HepG2 (cell line): Measurements from ENCODE around the gene CLN6. TPM values are rescaled to one million over a fixed set of nuclear protein-coding genes. Genes with fewer than 3 reads are reported as not detected.

Source experiments
- DZIP1 ChIP-seq: sonication (generic); formaldehyde crosslinking; IDR thresholded peaks from 2 replicates; pipeline ENCODE4 v1.5.0; 2020; ENCODE audit warnings: mild to moderate bottlenecking, missing genetic modification reagents
- KDM6A ChIP-seq: IDR thresholded peaks from 2 replicates; pipeline ENCODE4 v1.6.1; 2016; ENCODE audit warnings: low read depth
- SNAPC4 ChIP-seq: sonication (generic); formaldehyde crosslinking; IDR thresholded peaks from 2 replicates; pipeline ENCODE4 v1.4.0; 2020; ENCODE audit warnings: mild to moderate bottlenecking, missing genetic modification reagents
- ZNF367 ChIP-seq: sonication (generic); formaldehyde crosslinking; IDR thresholded peaks from 2 replicates; pipeline ENCODE4 v1.4.0; 2020; ENCODE audit warnings: missing genetic modification reagents, borderline replicate concordance
- polyA plus RNA-seq, 8 experiments: library from polyadenylated mRNA; depleted of rRNA in 3 of 8; stranded (reverse) in 7 of 8; unstranded in 1 of 8; fragments of >200 nt; fragmentation: Illumina TruSeq in 4 of 8; extraction: Trizol in 4 of 8; gene quantifications; 2 replicates each; pipeline versions ENCODE4 v1.2.1 to v1.2.3, GENCODE V29; 2011 to 2016; ENCODE audit warnings: low read depth in 4 of 8, missing spikeins in 1 of 8, mixed read lengths in 1 of 8; ENCODE audit not compliant: insufficient read depth in 1 of 8
- total RNA-seq, 5 experiments: library from RNA; depleted of rRNA; stranded (reverse); fragments of >200 nt; fragmentation: Illumina TruSeq; extraction: Trizol; gene quantifications; 2 replicates each; pipeline ENCODE4 v1.2.3, GENCODE V29; 2016; ENCODE audit warnings: low read depth in 1 of 5

The CLN6 gene
- total and polyA plus RNA-seq, 2 of the 13 experiments (the other 11 are each of a cell fraction or from before 2014, with no cell fraction given), result 24.9 to 27.1 TPM

GRCh38 chr15:68278345-68278594 is 48.7 kb upstream of the CLN6 start (continued):
- no peak for TF ChIP-seq SNAPC4 (CRISPR knock-in tag)
- TF ChIP-seq KDM6A, result no peak
- TF ChIP-seq DZIP1 (CRISPR knock-in tag), result no peak
- peak; percentile 86; the same call in 1 of the 2 replicates for TF ChIP-seq ZNF367 (CRISPR knock-in tag)
